Measurements from ENCODE around the gene PPP2R3B.
"Not testable (repeated sequence)": the region's sequence is repeated elsewhere in the genome, so short reads cannot be mapped to it uniquely, and the experiment has no call there.

The PPP2R3B gene

DNA sequence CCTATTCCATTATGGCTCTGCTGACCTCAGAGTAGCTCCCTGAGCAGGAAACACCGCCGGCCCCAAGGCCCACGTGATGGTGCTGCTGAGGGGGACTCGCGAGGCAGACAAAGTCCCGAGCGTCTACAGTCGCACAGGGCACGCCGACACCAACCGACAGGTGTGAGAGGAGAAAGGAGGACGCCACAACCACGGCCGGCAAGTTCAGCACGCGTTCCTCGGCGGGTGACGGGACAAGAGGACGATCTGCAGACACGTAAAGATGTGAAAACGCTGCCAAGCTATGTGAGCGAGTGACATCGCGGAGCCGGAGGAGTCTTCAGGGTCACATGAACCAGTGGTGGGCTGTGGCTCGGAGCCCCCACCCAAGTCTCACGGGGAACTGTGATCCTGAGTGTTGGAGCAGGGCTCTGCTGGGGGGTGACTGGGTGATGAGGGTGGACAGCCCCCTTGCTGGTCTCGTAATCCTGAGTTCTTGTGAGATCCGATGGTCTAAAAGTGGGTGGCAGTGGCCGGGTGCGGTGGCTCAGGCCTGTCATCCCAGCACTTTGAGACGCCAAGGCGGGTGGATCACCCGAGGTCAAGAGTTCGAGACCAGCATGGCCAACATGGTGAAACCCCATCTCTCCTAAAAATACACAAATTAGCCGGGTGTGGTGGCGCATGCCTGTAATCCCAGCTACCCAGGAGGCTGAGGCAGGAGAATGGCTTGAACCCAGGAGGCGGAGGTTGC, 34.0 kb downstream of the PPP2R3B start:
- no peak for DNase-seq

DNA sequence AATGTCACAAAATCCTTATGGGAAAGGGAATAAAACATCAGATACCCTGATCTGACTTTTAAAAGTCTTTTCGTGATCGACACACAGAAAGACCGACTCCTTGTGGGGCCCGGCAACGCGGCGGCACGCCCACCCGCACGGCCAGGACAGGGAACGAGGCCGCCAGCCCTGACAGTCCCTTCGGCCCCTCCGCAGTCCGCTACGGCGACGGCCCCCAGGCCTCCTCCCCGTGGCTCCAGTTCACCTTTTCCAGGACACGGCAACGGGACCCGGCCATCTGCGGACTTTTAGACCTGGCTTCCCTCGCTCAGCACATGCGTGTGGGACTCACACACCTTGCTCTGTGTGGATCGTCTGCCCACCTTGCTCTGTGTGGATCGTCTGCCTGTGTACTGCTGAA, 34.5 kb downstream of the PPP2R3B start:
- no peak for DNase-seq

DNA sequence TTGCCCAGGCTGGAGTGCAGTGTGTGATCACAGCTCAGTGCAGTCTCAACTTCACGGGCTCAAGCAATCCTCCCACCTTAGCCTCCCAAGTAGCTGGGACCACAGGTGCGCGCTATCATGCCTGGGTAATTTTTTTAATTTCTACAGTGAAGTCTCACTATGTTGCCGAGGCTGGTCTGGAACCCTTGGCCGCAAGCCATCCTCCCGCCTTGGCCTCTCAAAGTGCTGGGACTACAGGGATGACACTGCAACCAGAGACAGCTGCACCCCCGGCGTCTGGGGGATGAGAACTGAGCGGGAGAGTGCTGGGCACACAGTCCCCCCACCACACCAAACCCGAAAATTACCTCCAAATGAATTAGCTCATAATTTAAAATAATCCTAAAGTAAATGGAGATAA, 35.0 kb downstream of the PPP2R3B start:
- no peak for DNase-seq

DNA sequence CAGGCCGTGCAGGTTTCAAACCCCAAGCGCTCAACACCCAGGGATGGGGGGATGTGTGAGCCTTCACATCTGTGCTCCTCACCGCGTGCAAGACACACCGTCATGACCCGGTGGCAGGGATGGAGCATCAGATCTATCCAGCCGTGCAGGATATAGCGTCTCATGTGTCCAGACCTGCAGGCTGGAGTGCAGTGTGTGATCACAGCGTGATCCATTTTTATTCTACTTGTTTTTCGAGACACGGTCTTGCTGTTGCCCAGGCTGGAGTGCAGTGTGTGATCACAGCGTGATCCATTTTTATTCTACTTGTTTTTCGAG, 35.4 kb downstream of the PPP2R3B start:
- DNase-seq: not testable (repeated sequence)

DNA sequence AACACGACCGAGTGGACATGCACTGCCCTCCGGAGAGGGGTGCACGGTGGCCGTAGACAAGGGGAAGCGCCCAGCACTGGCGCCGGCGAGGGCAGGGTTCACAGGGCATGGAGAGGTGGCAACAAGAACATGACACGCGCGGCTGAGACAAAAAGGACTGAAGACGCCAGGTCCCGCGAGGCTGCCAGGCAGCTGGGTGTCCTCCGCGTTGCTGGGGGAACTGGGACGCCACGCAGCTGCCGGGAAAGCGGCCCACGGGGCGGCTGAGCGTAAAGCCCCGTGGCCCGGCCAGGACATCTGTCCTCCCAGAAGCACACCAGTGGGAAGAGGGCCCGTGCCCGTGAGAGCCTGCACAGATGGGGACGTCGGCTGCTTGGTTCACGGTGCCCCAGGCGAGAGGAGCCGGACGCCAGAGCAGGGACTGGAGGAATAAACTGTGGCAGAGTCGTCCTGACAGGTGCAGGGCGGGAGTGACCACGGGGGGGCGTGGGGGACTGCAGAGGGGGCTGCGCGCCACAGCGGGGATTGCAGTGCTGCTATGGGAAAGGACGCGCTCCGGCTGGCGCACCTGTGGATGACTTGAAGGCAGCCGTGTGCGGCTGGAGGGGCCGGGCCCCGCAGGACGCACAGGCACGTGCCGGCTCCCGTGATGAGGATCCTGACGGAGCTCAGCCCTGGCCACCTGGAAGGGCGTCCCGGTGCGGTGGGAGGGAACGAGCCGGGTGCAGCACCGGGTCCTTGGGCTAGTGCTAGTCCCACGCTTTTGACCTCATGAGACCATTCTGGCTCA, 36.0 kb downstream of the PPP2R3B start:
- no peak for DNase-seq

DNA sequence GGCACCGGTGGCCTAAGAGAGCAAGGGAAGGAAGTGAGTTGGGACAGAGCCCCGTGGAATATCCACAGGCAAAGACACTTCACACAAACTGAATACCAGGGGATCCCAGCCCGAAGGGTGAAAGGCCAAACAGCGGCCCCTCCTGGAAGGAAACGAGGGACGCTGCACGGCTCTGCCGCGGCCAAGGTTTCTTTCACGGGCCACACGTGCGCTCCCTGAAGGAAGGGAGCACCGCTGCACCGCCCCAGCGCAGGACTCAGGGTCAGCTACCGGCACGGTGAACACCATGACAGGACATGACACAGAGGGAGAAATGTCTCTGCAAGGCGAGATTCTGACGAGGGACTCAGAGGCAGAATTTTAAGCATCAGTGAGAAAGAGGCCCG, 36.6 kb downstream of the PPP2R3B start:
- no peak for DNase-seq

DNA sequence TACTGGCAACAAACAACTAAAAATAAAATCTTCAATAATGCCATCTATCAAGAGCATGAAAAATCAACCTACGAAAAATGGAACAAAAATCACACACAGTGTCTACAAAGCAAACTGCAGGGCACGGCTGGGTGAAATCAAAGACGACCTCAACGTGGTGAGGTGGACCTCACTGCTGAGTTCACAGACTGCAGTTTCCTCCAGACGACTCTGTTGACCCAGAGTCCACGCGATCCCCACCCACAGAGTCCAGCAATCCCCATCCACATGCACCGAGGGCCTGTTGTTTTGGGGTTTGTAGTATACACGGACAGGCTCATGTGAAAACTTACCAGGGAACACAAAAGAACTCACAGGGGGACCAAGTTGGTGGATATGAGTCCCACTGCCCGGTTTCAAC, 37.0 kb downstream of the PPP2R3B start:
- no peak for DNase-seq

DNA sequence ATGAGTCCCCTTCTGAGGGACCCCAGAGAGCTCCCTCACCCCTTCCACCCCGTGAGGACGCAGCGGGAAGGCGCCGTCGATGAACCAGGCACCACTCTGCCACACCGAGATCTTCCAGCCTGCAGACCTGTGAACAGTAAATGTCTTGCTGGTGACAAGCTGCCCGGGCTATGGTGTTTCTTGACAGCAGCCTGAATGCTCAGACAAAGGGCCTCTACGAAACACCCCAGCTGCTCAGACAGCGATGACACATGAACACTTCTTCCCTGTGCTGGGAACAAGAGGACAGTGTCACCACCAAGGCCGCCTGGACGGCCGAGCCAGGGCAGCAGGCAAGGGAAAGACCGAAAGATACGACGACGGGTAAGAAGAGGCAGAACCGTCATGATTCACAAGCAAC, 37.5 kb downstream of the PPP2R3B start:
- no peak for DNase-seq

DNA sequence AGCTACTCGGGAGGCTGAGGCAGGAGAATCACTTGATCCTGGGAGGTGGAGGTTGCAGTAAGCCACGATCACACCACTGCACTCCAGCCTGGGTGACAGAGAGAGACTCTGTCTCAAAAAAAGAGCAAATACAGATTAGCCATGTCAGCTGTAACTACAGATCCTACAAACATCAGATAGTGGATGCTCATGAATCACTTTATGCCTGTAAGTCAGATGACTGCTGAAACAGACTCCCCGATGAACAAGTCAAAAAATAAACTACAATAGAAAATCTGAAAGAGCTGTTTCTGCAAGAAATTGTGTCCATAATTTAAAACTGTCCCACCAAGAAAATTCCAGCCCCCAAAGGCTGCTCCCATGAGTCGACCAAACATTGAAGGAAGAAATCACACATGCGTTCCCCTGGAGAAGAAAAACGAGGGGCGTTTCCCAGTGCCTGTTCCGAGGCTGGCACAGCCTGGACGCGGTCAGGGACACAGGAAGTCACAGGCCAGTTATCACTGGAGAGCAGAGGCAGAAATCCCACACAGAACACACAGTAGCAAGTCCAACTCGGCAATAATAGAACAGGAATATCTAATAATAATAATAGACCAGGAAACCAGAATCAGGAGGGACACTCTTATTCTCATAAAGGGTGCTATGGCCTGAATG, 38.1 kb downstream of the PPP2R3B start:
- no peak for DNase-seq

DNA sequence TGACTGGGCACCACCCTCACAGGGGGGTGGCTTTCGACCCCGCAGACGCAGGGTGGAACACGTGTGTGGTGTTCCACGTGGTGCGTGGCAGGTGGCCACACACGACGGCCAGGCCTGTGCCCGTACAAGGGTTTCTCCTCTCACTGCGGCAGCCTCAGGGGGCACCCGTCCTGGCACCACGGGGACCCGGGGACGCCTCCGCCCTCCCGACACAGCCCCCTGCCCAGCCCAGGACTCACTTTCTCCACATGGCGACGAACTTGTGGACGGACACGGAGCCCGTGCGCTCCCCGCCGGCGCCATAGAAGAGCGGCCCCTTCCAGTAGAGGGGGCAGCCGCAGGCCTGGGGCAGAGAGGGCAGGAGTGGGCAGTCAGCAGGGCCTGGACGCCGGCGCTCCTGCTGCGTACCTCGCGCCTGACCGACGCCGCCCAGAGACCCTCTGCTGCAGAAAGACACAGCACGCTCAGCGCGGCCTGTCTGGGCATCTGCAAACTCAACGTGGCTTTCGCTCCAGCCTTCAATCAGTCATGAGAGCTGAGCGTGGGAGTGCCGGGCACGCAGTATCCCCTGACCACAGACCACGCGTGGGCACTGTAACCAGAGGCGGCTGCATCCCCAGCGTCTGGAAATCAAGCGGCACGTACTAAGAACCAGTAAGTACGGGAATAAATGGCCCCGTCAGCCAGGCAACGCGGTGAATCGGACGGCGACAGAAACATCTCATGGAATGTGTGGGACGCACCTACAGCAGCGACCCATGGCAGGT, 39.2 kb downstream of the PPP2R3B start:
- DNase-seq: no peak

DNA sequence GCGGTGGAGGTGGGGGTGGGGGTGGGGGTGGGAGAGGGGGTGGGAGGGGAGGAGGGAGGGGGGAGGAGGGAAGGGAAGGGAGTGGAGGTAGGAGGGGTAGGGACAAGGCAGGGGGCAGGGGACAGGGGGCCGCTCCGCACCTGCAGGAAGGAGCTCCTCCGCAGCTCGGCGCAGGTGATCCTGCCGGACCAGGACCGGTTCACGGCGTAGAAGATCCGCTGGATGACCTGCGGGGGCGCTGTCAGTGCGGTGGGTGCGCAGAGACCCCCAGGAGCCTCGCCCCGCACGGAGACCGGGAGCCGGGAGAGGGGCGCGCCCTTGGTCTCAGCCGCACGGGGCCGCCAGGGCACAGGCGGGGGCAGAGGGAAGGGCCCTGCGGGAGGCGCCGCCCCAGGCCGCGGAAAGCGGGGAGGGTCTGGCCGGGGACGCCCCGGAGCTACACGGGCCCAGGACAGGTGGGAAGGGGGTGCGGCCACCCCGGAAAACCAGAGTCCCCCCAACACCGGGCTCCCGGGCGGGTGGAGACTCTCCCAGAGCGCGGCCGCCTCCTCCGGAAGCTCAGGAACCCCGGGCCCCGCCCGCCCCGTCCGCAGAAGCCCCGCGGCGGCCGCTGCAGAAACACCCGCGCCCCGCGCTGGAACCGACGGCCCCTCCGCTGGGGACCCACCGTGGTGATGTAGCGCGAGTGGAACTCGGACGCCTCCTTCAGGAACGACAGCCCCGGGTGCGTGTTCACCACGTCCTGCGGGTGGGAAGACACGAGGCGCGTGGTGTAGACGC, 40.5 kb downstream of the PPP2R3B start:
- no peak for DNase-seq

DNA sequence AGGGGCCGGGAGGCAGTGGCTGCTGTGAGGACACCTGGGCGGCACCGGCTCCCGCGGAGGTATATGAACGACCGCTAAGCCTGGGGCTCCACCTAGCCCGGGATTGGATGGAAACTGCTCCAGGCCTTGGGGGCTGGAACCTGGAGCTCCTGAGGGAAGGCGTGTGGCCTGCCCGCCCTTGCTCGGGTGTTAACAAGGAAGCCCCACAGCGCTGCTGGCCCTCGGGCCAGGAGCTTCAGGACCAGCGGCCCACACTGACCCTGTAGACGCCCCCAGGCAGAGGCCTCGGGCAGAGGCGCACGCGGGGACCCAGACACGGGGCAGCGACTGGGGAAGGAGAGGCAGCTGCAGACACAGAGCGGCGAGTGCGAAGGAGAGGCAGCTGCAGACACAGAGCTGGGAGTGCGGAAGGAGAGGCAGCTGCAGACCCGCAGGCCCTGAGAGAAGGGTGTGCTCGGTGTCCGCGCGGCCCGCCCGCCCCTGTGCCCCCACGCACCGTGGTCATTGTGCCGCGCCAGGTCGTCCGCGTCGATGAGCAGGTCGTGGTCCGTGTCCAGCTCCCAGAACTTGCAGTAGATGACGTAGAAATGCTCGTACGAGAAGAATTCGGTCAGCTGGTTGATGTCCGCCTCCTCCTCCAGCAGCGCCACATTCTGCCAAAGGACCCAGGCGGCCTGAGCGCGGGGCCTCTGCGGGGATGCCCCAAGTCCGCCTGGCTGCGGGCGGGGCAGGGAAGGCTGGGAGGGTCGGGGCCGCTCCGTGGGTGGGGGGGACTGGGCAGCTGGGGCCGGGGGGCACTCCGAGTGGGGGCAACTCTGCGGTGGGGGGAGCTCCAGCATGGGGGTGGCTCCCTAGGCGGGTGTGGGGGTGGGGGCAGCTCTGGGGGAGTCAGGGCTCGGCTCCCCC, 41.4 kb downstream of the PPP2R3B start:
- no peak for DNase-seq

DNA sequence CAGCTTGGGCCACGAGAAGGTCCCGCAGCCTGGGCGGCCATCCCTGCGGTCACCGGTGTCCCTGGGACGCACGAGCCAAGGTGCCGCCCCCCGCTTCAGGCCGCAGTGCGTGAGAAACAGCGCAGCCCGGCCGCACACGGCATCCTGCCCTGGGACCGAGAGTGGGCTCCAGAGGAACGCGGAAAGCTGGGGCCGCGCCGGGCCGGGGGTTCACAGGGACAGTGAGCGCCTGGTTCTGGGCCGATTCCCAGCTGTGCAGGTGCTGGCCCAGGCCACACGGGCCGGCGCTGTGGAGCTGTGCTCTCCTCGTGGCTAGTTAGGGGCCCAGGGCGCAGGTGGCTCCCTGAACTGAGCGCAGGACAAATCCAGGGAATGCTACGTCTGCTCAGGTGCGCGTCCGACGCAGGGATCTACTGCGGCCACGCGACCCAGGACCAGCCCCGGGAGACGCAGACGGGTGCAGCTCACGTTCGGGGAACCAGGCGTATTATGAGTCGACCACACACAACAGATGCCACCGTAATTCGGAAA, 42.3 kb downstream of the PPP2R3B start:
- no peak for DNase-seq

DNA sequence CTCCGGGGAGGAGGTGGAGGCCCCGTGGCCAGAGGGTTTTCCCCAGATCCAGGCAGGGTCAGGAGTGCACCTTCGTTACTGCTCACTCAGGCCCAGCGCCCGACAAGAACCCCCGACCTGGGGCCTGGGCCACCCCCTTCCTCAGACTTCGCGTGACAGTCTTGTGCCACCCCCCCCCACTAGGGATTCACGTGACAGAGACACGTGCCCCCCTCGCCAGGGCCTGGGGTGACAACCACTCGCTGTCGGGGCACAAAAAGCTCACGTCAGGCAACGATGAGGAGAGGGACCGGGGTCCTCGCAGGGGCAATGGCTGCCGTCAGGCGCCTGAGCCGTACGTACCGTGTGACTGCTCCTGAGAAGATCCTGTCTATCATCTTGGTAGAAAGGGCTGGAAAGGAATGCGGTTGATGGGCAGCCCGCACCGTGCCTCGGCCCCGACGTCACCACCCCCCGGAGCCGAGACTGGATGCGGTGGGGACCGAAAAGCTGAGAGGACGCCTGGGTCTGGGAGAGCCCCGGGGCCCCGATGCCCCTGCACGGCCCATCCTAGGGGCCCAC, 45.1 kb downstream of the PPP2R3B start:
- DNase-seq: no peak

DNA sequence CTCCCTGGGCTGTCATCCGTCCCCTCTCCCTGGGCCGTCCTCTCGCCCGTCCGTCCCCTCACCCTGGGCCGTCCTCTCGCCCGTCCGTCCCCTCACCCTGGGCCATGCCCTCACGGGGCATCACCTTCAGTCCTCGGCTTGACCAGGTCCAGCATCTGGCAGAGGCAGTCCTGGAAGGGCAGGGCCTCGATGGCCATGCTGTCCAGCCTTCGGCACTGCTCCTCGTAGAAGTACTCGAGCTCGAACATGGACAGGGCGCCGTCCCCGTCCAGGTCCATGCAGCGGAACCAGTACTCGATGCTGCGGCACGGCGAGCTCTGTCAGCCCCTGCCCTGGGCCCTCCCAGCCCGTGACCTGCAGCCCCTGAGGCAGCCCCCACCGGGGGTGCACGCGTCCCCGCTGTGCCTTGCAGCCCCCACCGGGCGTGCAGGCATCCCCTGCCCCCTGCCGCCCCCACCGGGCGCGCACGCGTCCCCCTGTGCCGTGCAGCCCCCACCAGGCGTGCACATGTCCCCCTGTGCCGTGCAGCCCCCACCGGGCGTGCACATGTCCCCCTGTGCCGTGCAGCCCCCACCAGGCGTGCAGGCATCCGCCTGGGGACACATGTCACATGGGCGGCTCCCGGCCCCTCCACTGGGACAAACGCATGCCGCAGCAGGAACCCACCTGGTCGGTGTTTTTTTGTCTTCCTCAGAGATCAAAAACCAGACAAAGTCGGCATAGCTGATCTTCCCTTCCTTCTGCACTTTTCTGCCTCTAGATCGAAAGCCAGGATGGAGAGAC, 45.9 kb downstream of the PPP2R3B start:
- no peak for DNase-seq

DNA sequence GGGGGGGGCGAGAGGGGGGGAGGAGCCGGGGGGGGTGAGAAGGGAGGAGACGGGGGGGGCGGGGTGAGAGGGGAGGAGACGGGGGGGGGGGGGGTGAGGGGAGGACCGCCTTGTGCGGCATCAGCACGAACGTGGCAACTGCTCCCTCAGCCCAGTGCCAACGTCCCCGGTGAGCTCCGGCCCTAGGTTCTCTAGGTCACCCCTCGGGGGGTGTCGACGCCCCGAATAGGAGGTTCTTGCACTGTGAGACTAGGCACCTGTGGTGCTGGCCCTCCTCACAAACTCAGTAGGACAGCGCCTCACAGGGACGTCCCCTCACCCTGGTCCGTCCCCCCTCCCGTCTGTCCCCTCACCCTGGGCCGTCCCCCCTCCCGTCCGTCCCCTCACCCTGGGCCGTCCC, 46.6 kb downstream of the PPP2R3B start:
- DNase-seq: no peak

DNA sequence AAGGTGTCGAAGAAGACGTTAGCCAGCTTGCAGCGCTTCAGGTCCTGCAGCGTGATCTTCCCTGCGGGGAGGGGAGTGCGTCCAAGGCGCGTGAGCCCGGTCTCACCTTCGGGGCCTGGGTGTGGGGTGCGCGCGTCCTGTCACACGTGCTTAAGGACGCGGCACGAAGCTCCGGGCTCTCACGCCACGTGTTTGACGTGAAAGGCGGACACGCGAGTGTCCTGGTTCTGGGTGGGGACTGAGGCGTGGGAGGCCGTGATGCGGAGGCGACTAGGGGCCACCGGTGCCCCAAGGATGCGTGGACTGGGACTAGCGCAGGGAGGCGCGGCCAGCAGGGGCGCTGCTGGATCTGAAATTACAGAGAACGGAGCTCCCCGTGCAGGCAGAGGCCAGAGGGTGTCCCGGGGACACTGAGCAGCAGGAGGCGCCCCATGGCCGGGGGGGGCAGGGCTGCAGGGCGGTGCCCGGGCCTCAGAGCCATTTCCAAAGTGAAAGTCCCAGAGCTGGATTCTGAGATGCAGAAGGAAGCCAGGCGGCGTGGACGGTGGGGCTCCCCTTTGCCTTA, 47.8 kb downstream of the PPP2R3B start:
- no peak for DNase-seq

DNA sequence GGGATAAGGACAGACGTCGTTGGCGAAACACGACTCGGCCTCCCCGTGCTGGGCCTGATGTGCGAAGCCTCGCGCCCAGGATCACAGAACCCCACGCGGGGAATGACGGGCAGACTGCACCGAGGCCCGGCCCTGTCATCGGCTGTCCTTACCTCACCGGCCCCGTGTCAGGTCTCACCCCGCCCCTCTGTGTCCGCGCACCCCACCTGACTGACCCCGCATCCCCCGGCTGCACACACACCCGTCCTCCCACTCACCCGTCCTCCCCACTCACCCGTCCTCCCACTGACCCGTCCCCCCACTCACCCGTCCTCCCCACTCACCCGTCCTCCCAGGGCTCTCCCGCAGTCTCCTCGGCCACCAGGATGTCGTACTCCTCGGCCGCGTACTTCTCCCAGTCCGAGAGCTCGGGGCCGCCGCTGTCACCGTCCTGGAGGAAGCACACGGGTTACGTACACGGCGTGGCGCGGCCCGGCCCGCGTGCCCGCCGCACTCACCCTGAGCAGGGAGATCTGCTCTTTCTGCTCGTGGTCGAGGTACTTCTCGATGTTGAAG, 48.3 kb downstream of the PPP2R3B start:
- DNase-seq: no peak

DNA sequence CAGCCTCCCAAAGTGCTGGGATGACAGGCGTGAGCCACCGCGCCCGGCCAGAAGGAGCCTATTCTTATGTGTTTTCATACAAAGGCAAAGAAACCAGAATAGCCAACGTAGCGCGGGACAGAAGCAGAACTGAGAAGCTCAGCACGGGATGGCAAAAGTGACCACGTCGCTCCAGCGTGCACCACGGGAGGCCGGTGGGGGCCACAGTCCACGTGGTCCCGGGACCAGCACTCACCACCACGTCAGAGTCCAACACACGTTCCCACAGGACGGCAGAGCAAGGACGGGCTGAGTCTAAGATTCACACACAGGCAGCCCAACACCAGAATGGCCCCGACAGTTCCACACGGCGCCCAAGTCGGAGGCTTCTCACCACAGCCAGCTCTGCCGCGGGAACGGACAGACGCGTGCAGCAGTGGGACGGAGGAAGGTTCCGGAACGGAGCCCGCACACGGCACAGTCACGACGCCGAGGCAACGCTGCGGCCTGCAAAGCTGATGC, 49.3 kb downstream of the PPP2R3B start:
- DNase-seq: no peak

All from COR-L47 (cell line).